NCI-H2171 treated with DMSO at 0.1 percent for 48 hours (cell line): ENCODE measurements around the gene NFKBIA.
"Not testable (repeated sequence)": the region's sequence is repeated elsewhere in the genome, so short reads cannot be mapped to it uniquely, and the experiment has no call there.

Source experiments
- DNase-seq: peaks from one replicate; lab custom pipeline; 2025; lab: John Stamatoyannopoulos, UW

NFKBIA gene

GRCh38 chr14:35390577-35391387, 13.8 kb downstream of the NFKBIA start:
- no peak for DNase-seq

GRCh38 chr14:35389315-35389667, 15.3 kb downstream of the NFKBIA start:
- DNase-seq: no peak

- DNase-seq: no peak
Observed at GRCh38 chr14:35388656-35389314, 15.8 kb downstream of the NFKBIA start.

- no peak for DNase-seq
Observed at GRCh38 chr14:35387713-35388579, 16.6 kb downstream of the NFKBIA start.

GRCh38 chr14:35387219-35387618, 17.3 kb downstream of the NFKBIA start:
- peak; percentile 71 for DNase-seq

GRCh38 chr14:35386673-35387125, 17.9 kb downstream of the NFKBIA start:
- DNase-seq: peak; percentile 100

- DNase-seq: peak; percentile 90
Observed at GRCh38 chr14:35385042-35385839, 19.3 kb downstream of the NFKBIA start.

- no peak for DNase-seq
Observed at GRCh38 chr14:35384455-35385041, 20.0 kb downstream of the NFKBIA start.

GRCh38 chr14:35383569-35384454, 20.7 kb downstream of the NFKBIA start:
- DNase-seq: no peak

GRCh38 chr14:35380794-35381193, 23.8 kb downstream of the NFKBIA start:
- no peak for DNase-seq

- not testable (repeated sequence) for DNase-seq
Observed at GRCh38 chr14:35379234-35379933, 25.2 kb downstream of the NFKBIA start.

- DNase-seq: no peak
Observed at GRCh38 chr14:35378425-35379233, 25.9 kb downstream of the NFKBIA start.

- peak; percentile 82 for DNase-seq
Observed at GRCh38 chr14:35375558-35376025, 29.0 kb downstream of the NFKBIA start.

- no peak for DNase-seq
Observed at GRCh38 chr14:35374263-35374712, 30.3 kb downstream of the NFKBIA start.

GRCh38 chr14:35373208-35373607, 31.3 kb downstream of the NFKBIA start:
- not testable (repeated sequence) for DNase-seq

GRCh38 chr14:35370969-35371368, 33.6 kb downstream of the NFKBIA start:
- DNase-seq: no peak

GRCh38 chr14:35369701-35370191, 34.8 kb downstream of the NFKBIA start:
- DNase-seq: peak; percentile 97
